GM12891 (cell line): ENCODE data around the gene FKBP11.
"Not testable (repeated sequence)": the region's sequence is repeated elsewhere in the genome, so short reads cannot be mapped to it uniquely, and the experiment has no call there.

ENCODE experiments used
- DNase-seq: peaks from one replicate; pipeline ENCODE4 v3.0.0; 2011; ENCODE audit warnings: low spot score; ENCODE audit not compliant: insufficient read length
- FAIRE-seq: peaks from 2 replicates; lab custom pipeline; 2011; peaks lifted over from hg19 to GRCh38; lab: Jason Lieb, UNC
- PAX5 ChIP-seq: IDR thresholded peaks from 2 replicates; pipeline ENCODE4 v1.6.1; 2011; ENCODE audit warnings: low read length, moderate library complexity, mild to moderate bottlenecking; ENCODE audit not compliant: insufficient read depth, severe bottlenecking
- POLR2A ChIP-seq: IDR thresholded peaks from 2 replicates; pipeline ENCODE4 v1.6.1; 2011; ENCODE audit warnings: low read depth, low read length, control low read depth
- POLR2AphosphoS5 ChIP-seq: IDR thresholded peaks from 2 replicates; pipeline ENCODE4 v1.6.1; 2011; ENCODE audit warnings: low read depth, low read length, control low read depth
- POU2F2 ChIP-seq: IDR thresholded peaks from 2 replicates; pipeline ENCODE4 v1.6.1; 2011; ENCODE audit warnings: low read depth, mild to moderate bottlenecking, control low read depth, low read length, moderate library complexity
- SPI1 ChIP-seq: IDR thresholded peaks from 2 replicates; pipeline ENCODE4 v1.6.1; 2011; ENCODE audit warnings: low read depth, low read length, control low read depth
- TAF1 ChIP-seq: IDR thresholded peaks from 2 replicates; pipeline ENCODE4 v1.6.1; 2011; ENCODE audit warnings: low read depth, low read length, control low read depth

FKBP11 gene

DNA sequence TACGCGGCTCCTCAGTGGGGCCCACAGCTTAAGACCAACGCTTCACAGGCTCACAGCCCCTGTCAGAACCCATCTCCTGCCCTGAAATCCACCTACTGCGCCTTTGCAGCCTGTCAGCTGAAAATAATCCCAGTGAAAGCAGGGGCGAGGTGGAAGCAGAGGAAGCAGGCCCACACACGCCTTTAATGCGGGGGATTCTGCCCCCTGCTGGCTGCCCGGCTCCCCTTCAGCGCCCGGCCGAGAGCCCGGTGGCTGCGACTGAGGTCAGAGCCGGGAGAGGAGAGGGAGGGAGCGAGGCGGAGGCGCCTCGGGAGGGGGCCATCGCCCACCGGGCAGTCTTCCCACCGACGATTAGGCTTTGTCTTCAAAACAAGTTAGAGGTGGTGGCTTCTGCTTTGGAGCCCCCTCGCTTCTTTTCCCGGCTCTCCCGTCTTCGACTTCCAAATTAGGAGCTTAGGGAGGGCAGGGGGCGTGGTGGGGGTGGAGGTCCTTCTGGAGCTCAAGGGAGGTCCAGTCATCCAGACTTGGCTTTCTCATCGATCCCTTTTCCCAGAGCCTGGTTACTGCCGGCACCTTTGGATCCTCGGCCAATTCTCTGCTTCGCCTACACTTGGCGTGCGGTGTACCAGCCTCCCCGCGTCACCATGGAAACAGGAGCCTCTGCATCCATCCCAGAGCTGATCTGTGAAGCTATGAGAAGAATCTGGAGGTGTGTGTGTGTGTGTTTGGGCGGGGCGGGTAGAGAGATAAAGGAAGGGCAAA, 34.5 kb downstream of the FKBP11 start:
- DNase-seq (peak; percentile 53), FAIRE-seq (peak; percentile 57)
- TF ChIP-seq PAX5, result no peak
- no peak for TF ChIP-seq POLR2A
- TF ChIP-seq POU2F2, result no peak
- no peak for TF ChIP-seq SPI1
- no peak for TF ChIP-seq TAF1
- TF ChIP-seq POLR2AphosphoS5, result no peak

DNA sequence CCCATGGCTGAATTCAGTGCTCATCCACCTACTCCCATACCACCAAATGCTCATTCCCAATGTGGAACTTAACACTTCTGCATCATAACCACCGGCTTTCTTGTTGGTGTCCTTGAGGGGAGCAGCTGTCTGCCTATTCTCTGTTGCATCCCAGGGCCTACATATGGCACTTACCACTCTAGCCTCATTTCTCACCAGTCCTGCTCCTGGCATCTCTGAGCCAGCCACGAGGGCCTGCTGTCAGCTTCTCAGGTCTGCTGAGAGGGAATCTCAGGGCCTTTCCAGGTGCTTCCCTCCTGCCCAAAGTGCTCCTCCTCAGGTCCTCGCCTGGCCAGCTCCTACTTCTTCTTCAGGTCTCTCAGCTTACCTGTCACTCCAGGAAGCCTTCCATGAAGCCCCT, 35.6 kb downstream of the FKBP11 start:
- DNase-seq (no peak), FAIRE-seq (no peak)
- no peak for TF ChIP-seq POLR2AphosphoS5
- TF ChIP-seq POU2F2, result no peak
- TF ChIP-seq POLR2A, result no peak
- TF ChIP-seq TAF1, result no peak
- no peak for TF ChIP-seq PAX5
- no peak for TF ChIP-seq SPI1

DNA sequence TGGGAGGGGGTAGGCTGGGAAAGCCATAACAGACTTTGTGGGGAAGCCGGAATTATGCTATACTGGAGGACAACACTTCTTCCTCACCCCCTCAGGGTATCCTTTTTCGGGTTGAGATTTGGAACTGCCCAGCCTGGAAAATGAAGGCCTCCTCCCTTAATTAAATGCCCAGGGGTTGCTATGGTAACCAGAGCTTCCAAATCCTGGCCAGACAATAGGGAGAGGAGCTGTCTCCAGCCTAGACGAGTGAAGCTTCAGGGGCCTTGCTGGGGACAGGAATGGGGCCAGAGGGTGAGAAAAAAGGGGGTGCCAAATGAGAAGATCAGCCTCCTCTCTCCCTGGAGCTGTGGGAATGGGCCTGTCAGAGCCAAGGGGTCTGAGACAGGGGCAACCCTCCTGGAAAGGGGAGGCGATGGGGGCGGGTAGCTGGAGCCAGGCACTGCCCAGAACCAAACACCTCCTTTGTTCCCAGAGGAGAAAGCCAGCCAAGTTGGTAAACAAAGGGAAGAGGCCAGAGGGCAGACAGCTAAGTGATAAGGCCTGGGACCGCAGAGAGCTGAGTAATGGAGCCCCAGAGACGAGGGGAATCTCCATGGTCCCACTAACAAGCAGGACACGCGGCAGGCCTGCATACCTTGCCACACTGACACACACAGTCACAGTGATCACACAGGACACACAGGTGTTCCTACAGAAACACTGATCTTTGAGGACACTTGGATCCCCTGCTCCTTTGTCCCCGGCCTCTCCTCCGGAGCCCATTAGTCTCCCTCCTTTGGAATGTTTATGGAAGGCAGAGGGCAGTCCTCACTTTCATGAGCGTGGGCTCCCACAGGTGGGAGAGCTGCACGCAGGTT, 41.8 kb downstream of the FKBP11 start:
- DNase-seq, result no peak
- no peak for FAIRE-seq
- TF ChIP-seq SPI1 (no peak), TAF1 (no peak), PAX5 (no peak), POU2F2 (no peak), POLR2AphosphoS5 (no peak), POLR2A (no peak)

DNA sequence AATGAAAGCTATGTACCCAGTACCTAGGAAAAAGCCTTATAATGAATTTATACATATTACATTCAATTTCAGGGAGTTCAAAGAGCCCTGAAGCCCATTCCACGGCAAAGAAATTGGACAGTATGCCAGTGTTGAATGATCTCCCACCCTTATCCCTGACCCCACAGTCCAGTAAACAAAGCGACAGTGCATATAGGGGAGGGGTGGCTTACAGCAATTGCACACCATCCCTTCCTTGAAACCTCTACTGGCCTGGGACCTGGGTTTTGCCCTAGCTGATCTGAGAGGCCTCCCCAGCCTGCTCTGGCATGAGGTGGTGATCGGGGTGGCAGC, 42.4 kb downstream of the FKBP11 start:
- no peak for DNase-seq
- TF ChIP-seq TAF1 (no peak), POLR2AphosphoS5 (no peak), SPI1 (no peak), POLR2A (no peak), PAX5 (no peak), POU2F2 (no peak)
- FAIRE-seq, result no peak

DNA sequence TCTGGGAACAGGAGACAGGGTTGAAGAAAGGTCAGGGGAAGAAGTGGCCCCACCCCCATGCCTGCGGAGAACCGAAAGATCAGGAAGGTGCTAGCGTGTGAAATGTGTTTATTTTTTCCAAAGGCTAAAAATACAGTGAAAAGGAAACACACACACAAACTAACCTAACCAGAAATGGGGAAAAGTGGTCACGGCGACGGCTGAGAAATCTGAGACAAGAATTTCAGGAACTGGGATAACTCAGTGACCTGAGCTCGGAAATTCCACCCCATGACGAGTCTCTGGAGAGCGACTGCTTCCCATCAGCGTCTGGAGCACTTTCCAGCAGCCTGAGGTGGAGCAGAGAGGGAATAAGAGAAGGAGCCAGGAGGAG, 43.0 kb downstream of the FKBP11 start:
- FAIRE-seq, result no peak

DNA sequence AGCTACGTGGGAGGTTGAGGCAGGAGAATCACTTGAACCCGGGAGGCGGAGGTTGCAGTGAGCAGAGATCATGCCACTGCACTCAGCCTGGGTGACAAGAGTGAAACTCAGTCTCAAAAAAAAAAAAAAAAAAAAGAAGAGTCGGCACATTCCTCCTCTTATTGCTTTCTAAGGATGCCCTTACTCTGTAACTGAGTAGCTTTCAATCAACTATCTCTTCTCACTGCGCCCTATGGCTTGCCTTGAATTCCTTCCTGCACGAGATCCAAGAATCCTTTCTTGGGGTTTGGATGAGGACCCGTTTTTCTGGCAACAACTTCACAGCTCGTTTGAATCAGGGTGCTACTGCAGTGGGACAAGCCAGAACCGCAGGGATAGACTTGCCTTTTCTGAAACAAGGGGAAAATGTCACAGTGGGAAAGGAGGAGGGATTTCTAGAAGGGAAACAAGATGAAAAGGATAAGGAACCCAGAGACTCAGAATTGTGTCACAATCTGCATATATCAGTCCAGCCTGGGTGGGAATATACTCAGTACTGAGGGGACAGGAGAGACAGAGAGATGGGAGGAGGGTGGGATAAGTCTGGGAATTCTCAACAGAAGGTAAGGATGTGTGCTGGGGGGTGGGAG, 43.5 kb downstream of the FKBP11 start:
- TF ChIP-seq PAX5, result no peak
- TF ChIP-seq POU2F2, result no peak
- TF ChIP-seq TAF1, result no peak
- TF ChIP-seq POLR2AphosphoS5, result no peak
- TF ChIP-seq SPI1, result no peak
- no peak for TF ChIP-seq POLR2A
- FAIRE-seq (no peak), DNase-seq (no peak)

More for the DNA sequence above, 43.0 kb downstream of the FKBP11 start:
- DNase-seq, result no peak
- no peak for TF ChIP-seq PAX5
- no peak for TF ChIP-seq TAF1
- no peak for TF ChIP-seq POLR2A

DNA sequence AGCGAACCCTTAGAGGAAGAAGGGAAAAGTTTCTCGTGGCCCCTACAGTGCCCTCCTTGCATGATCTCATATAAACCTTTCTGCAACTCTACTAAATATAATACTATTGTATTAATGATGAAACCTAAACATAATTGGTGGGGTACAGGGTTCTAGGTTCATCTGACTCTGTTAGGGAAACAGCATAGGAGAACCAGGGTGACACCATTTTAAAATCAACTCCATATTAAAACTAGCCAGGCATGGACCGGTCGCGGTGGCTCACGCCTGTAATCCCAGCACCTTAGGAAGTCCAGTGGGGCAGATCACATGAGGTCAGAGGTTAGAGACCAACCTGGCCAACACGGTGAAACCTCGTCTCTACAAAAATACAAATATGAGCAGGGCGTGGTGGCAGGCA, 44.6 kb downstream of the FKBP11 start:
- TF ChIP-seq SPI1, result no peak
- FAIRE-seq, result no peak
- DNase-seq, result no peak

DNA sequence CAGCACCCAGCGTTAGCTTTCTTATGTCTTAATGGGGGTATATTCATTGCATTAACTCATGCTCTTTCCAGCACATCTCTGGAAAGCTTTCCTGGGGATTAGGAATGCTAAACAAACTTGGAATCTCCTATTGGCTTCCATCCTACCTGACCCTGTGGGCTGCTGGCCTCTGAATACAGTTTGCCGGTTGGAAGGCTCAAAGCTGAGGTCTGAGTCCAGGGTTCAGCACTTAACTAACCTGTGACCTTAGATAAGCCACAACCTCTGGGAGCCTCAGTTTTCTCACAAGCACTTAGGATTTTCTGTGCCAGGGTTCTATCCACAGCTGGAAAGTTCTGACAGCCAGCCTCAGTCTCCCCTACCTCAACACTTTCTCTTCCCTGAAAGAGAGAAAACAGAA, 46.7 kb downstream of the FKBP11 start:
- DNase-seq (no peak), FAIRE-seq (no peak)
- TF ChIP-seq POU2F2 (no peak), SPI1 (no peak), POLR2AphosphoS5 (no peak), POLR2A (no peak), TAF1 (no peak), PAX5 (no peak)

DNA sequence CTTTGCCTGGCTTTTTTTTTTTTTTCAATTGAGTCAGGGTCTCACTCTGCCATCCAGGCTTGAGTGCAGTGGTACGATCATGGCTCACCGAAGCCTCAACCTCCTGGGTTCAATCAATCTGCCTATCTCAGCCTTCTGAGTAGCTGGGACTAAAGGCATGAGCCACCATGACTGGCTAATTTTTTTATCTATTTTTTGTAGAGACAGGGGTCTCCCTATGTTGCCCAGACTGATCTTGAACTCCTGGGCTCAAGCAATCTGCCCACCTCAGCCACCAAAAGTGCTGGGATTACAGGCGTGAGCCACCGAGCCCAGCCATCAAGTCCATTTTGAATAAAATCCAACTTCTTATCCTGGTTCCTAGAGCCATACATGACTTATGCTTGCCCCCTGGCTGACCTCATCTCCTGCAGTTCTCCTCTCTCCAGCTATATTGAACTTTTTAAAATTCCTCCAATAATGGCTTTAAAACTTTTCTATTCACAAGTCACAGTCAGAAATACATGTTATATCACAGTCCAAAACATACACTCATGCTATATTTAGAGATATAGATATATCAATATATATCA, 49.3 kb downstream of the FKBP11 start:
- FAIRE-seq (no peak), DNase-seq (no peak)
- TF ChIP-seq POLR2AphosphoS5, result no peak
- no peak for TF ChIP-seq PAX5
- TF ChIP-seq SPI1, result no peak
- no peak for TF ChIP-seq TAF1
- TF ChIP-seq POLR2A, result no peak
- TF ChIP-seq POU2F2, result no peak

DNA sequence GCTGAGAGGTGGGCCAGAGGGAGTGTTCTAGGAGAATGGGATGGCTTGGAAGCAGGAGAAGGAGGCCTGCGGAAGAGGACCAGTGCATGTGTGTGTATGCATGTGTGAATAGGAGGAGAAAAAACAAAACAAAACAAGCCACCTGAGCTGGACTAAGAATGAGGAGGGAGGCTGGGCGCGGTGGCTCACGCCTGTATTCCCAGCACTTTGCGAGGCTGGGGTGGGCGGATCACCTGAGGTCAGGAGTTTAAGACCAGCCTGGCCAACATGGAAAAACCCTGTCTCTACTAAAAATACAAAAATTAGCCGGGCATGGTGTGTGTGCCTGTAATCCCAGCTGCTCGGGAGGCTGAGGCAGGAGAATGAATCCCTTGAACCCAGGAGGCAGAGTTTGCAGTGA, 51.8 kb downstream of the FKBP11 start:
- not testable (repeated sequence) for FAIRE-seq, DNase-seq

DNA sequence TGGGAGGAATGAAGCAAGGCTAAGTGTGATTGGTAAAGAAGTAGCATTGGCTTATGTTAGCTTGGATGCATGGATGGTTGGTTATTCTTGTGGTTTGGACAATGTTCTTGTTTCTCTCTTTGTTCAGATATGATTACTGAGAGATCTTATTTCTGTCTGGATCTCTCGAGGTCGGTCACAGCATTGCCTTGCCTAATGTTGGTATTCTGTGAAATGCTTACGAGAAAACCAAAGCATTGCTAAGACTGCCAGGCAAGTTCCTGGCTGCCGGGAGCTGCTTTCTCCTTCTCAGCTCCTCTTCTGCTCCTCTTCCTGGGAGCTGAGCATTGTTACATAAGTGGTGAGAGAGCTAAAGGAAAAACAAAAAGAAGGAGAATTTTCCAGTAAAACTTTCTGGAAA, 52.2 kb downstream of the FKBP11 start:
- no peak for FAIRE-seq
- no peak for DNase-seq
- no peak for TF ChIP-seq POLR2AphosphoS5
- TF ChIP-seq SPI1, result no peak
- no peak for TF ChIP-seq PAX5
- TF ChIP-seq POLR2A, result no peak
- no peak for TF ChIP-seq POU2F2
- no peak for TF ChIP-seq TAF1
